Prostate gland (tissue), 2 donors: ENCODE data around the gene TLE2. TPM values are rescaled to one million over a fixed set of nuclear protein-coding genes. Genes with fewer than 3 reads are reported as not detected.

Source experiments
- DNase-seq: peaks from one replicate; pipeline ENCODE4 v3.0.0-alpha.2; 2019; ENCODE audit warnings: low spot score
- H3K27ac ChIP-seq, 2 donors: fragments of 200-600 bp; sonication (generic); 2 replicates each; pipeline ENCODE4 v1.5.1; 2017 to 2019
- H3K27me3 ChIP-seq: fragments of 200-600 bp; sonication (generic); replicated peaks from 2 replicates; pipeline ENCODE4 v1.5.1; 2019; ENCODE audit not compliant: insufficient read depth
- H3K36me3 ChIP-seq, 2 donors: fragments of 200-600 bp; sonication (generic); 1 replicate in 1 of 2; 2 replicates in 1 of 2; pipeline versions ENCODE4 v1.5.1 to v1.8.1; 2017 to 2019
- H3K4me1 ChIP-seq: fragments of 200-600 bp; sonication (generic); replicated peaks from 2 replicates; pipeline ENCODE4 v1.5.1; 2019
- H3K4me3 ChIP-seq, 2 donors: fragments of 200-600 bp; sonication (generic); 2 replicates each; pipeline ENCODE4 v1.5.1; 2017 to 2019
- H3K9me3 ChIP-seq: fragments of 200-600 bp; sonication (generic); 2 replicates; pipeline ENCODE4 v1.5.1; 2017
- CTCF ChIP-seq, 4 experiments: fragments of 200-600 bp in 2 of 4; fragments of 450-650 bp in 2 of 4; sonication (generic) in 2 of 4; IDR thresholded peaks; 1 replicate in 3 of 4; 2 replicates in 1 of 4; pipeline ENCODE4 v1.5.1; 2016 to 2019; ENCODE audit warnings: antibody characterized with exemption in 4 of 4, mild to moderate bottlenecking in 2 of 4, moderate library complexity in 2 of 4
- POLR2A ChIP-seq: fragments of 450-650 bp; IDR thresholded peaks from one replicate; pipeline ENCODE4 v1.6.1; 2016; ENCODE audit warnings: antibody characterized with exemption, mild to moderate bottlenecking
- POLR2AphosphoS5 ChIP-seq: sonication (generic); formaldehyde crosslinking; IDR thresholded peaks from one replicate; pipeline ENCODE4 v1.6.1; 2017; ENCODE audit warnings: antibody characterized with exemption
- WGBS: methylation state at CpG from one replicate; pipeline ENCODE4 v1.1.5; 2018; 5-methylcytosine and 5-hydroxymethylcytosine counted together
- intact Hi-C: fragments of 100-400 bp; cut with DNase I; formaldehyde crosslinking; loops from one replicate; pipeline ENCODE4 v1.14.2; 2022
- total RNA-seq, 2 donors: library from RNA; depleted of rRNA; stranded (reverse); fragments of >200 nt; gene quantifications; one replicate each; pipeline ENCODE4 v1.1.0, GENCODE V29; 2016

The TLE2 gene
- total RNA-seq, 2 donors from 2014 or later, result 61.9 to 82.1 TPM

- Histone ChIP-seq H3K4me1 (no peaks in the 10 kb centered on the region), H3K36me3 (no peaks in the 10 kb centered on the region), H3K27me3 (no peaks in the 10 kb centered on the region), H3K4me3 (no peak overlapping the region), H3K27ac (peak overlapping the region; percentile 47 to 76), H3K9me3 (no peaks in the 10 kb centered on the region)
- WGBS, result 4% methylated on average over 10 of the region's 10 CpGs
- DNase-seq, result peak; percentile 92
- TF ChIP-seq POLR2A, result no peak
- peak; percentile 89 for TF ChIP-seq POLR2AphosphoS5
- TF ChIP-seq CTCF (IDR thresholded peaks at IDR 0.05), result no peak
- intact Hi-C loops, result loop anchor here (5.0 kb wide), 1 partner anchor 49 kb away; no protein-coding TSS in a partner anchor
These were observed 46.1 kb downstream of the TLE2 start for GRCh38 chr19:2982983-2983350.

GRCh38 chr19:2982561-2982960 is 46.5 kb downstream of the TLE2 start:
- intact Hi-C loops, result loop anchor here (5.0 kb wide), 1 partner anchor 50 kb away; no protein-coding TSS in a partner anchor
- TF ChIP-seq CTCF (IDR thresholded peaks at IDR 0.05) (no peak), POLR2A (no peak), POLR2AphosphoS5 (no peak)

GRCh38 chr19:2981898-2982297 is 47.2 kb downstream of the TLE2 start:
- Histone ChIP-seq H3K27ac (no peak overlapping the region), H3K4me3 (no peak overlapping the region), H3K9me3 (no peaks in the 10 kb centered on the region), H3K27me3 (no peaks in the 10 kb centered on the region), H3K4me1 (peaks cover under 1% of the 10 kb centered on the region), H3K36me3 (no peaks in the 10 kb centered on the region)
- TF ChIP-seq POLR2AphosphoS5, result no peak
- TF ChIP-seq POLR2A, result no peak
- TF ChIP-seq CTCF (IDR thresholded peaks at IDR 0.05), result no peak
- WGBS, result 80% methylated on average over 5 of the region's 5 CpGs
- no peak for DNase-seq
- intact Hi-C loops, result loop anchor here (5.0 kb wide), 1 partner anchor 50 kb away; no protein-coding TSS in a partner anchor

More at GRCh38 chr19:2982561-2982960, 46.5 kb downstream of the TLE2 start:
- no peak for DNase-seq
- H3K4me3 ChIP-seq, result no peak overlapping the region
- H3K27ac ChIP-seq, result peak overlapping the region; percentile 47 to 76
- H3K9me3 ChIP-seq, result no peaks in the 10 kb centered on the region
- 15% methylated on average over 8 of the region's 8 CpGs for WGBS
- no peaks in the 10 kb centered on the region for H3K36me3 ChIP-seq
- no peaks in the 10 kb centered on the region for H3K4me1 ChIP-seq
- no peaks in the 10 kb centered on the region for H3K27me3 ChIP-seq

GRCh38 chr19:2978772-2979171 is 50.3 kb downstream of the TLE2 start:
- Histone ChIP-seq H3K27ac (no peak overlapping the region), H3K9me3 (no peaks in the 10 kb centered on the region)
- intact Hi-C loops, result loop anchor here (5.0 kb wide), 1 partner anchor 84 kb away; the partner anchor contains the start of gene TLE5

More at GRCh38 chr19:2978772-2979171, 50.3 kb downstream of the TLE2 start:
- WGBS, result 63% methylated on average over 9 of the region's 9 CpGs
- Histone ChIP-seq H3K36me3 (no peaks in the 10 kb centered on the region), H3K27me3 (no peaks in the 10 kb centered on the region), H3K4me3 (no peak overlapping the region), H3K4me1 (peaks cover 8% of the 10 kb centered on the region)
- TF ChIP-seq CTCF (IDR thresholded peaks at IDR 0.05) (no peak), POLR2AphosphoS5 (no peak), POLR2A (no peak)
- DNase-seq, result no peak
